Measurements from ENCODE around the gene UBE2F. TPM values are rescaled to one million over a fixed set of nuclear protein-coding genes. Genes with fewer than 3 reads are reported as not detected.

UBE2F gene
- total and polyA plus RNA-seq, 7 donors = 50.7 to 115 (median 67.8) TPM

DNA sequence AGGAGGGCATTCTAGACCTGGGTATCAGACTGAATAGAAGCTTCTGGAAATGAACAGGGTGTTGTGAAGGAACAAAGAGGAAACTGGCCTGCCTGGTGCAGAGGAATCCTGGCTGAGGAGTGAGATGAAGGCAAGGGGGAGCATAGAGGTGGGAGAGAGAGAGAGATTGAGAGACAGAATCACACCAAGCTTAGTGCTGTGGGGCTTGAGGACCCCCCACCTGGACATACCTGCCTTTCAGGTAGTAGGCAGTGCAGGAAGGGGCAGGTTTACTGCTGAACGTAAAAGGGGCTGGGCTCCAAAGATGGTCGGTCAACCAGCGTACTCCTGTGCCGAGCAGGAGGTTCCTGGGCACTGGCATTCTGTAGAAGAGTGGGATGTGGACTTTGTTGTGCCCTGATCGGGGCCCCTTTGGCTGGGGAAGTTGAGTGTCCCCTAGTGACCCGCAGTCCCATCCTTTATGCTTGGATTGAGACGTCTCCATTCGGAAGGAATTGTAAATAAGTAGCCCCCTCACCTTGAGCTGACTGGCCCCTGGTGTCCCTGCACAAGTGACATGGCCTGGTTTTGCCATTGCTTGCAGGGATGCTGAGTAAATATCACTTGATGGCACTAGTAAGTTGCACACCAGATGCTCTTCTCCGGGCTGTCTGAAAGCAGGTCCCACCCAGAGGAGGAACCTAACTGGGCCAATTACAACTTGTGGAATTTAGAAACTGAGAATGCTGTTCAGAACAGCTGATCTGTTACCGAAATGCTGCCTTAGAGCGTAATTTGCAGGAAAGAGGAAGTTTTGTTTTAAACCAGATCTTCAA is 1.4 kb downstream of the UBE2F start:
- Histone ChIP-seq H3K27me3 (no peaks in the 10 kb centered on the region), H3K9me3 (no peaks in the 10 kb centered on the region), H3K27ac (peak overlapping the region; percentile 71 to 82 (median 78)), H3K36me3 (no peaks in the 10 kb centered on the region), H3K4me1 (peaks cover 0 to 45% (median 28%) of the 10 kb centered on the region in 4 donors), H3K4me3 (peak overlapping the region; percentile 55 to 79 (median 72))
- TF ChIP-seq, protein P1, sequence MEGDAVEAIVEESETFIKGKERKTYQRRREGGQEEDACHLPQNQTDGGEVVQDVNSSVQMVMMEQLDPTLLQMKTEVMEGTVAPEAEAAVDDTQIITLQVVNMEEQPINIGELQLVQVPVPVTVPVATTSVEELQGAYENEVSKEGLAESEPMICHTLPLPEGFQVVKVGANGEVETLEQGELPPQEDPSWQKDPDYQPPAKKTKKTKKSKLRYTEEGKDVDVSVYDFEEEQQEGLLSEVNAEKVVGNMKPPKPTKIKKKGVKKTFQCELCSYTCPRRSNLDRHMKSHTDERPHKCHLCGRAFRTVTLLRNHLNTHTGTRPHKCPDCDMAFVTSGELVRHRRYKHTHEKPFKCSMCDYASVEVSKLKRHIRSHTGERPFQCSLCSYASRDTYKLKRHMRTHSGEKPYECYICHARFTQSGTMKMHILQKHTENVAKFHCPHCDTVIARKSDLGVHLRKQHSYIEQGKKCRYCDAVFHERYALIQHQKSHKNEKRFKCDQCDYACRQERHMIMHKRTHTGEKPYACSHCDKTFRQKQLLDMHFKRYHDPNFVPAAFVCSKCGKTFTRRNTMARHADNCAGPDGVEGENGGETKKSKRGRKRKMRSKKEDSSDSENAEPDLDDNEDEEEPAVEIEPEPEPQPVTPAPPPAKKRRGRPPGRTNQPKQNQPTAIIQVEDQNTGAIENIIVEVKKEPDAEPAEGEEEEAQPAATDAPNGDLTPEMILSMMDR (IDR thresholded peaks at IDR 0.05) = no peak
- TF ChIP-seq POLR2AphosphoS5 (IDR thresholded peaks at IDR 0.05) (peak in 2 of 4 donors; percentile 14 to 63), EP300 (IDR thresholded peaks at IDR 0.05) (peak in 1 of 4 donors; percentile 20)
- 32 to 52% methylated on average over 11 of the region's 11 CpGs for WGBS, 2 donors
- DNase-seq = peak; percentile 72
- intact Hi-C loops (cut with DNase I) = loop anchor here (5.0 kb wide), 1 partner anchor 41 kb away; no protein-coding TSS in a partner anchor

- no peak for DNase-seq
- intact Hi-C loops (cut with DNase I) = no loop called here
- H3K27ac ChIP-seq = no peak overlapping the region
- H3K27me3 ChIP-seq = no peaks in the 10 kb centered on the region
- no peaks in the 10 kb centered on the region for H3K9me3 ChIP-seq
- peaks cover 0 to 38% (median 24%) of the 10 kb centered on the region in 4 donors for H3K4me1 ChIP-seq
- no peak for TF ChIP-seq EP300 (IDR thresholded peaks at IDR 0.05)
- TF ChIP-seq POLR2AphosphoS5 (IDR thresholded peaks at IDR 0.05) = no peak
- TF ChIP-seq, protein P1 (IDR thresholded peaks at IDR 0.05) = no peak
- no peak for TF ChIP-seq POLR2A (IDR thresholded peaks at IDR 0.05)
- WGBS, 2 donors = 63 to 66% methylated on average over 4 of the region's 4 CpGs
- H3K4me3 ChIP-seq = no peak overlapping the region
- peaks cover 0 to 18% (median 1%) of the 10 kb centered on the region in 4 donors for H3K36me3 ChIP-seq
Observed at GRCh38 chr2:237971661-237972060, 4.8 kb downstream of the UBE2F start.

GRCh38 chr2:237972211-237972610 is 5.4 kb downstream of the UBE2F start:
- Histone ChIP-seq H3K4me3 (no peak overlapping the region), H3K27me3 (no peaks in the 10 kb centered on the region), H3K27ac (no peak overlapping the region), H3K36me3 (peaks cover 0 to 18% (median 1%) of the 10 kb centered on the region in 4 donors), H3K9me3 (no peaks in the 10 kb centered on the region), H3K4me1 (peaks cover 0 to 38% (median 26%) of the 10 kb centered on the region in 4 donors)
- intact Hi-C loops (cut with DNase I) = no loop called here
- WGBS, 2 donors = 95 to 96% methylated on average over 3 of the region's 3 CpGs
- no peak for TF ChIP-seq EP300 (IDR thresholded peaks at IDR 0.05)
- TF ChIP-seq POLR2AphosphoS5 (IDR thresholded peaks at IDR 0.05) = no peak
- TF ChIP-seq, protein P1 (IDR thresholded peaks at IDR 0.05) = no peak
- TF ChIP-seq POLR2A (IDR thresholded peaks at IDR 0.05) = no peak
- peak; percentile 61 for DNase-seq

GRCh38 chr2:237972936-237973335 is 6.1 kb downstream of the UBE2F start:
- no peak overlapping the region for H3K4me3 ChIP-seq
- WGBS, 2 donors = 91% methylated on average over 10 of the region's 10 CpGs
- no peak overlapping the region for H3K27ac ChIP-seq
- H3K4me1 ChIP-seq = peaks cover 0 to 39% (median 25%) of the 10 kb centered on the region in 4 donors
- peak; percentile 10 for DNase-seq
- no peaks in the 10 kb centered on the region for H3K27me3 ChIP-seq
- H3K36me3 ChIP-seq = peaks cover 0 to 18% (median 1%) of the 10 kb centered on the region in 4 donors
- H3K9me3 ChIP-seq = no peaks in the 10 kb centered on the region
- no peak for TF ChIP-seq POLR2A (IDR thresholded peaks at IDR 0.05)
- TF ChIP-seq POLR2AphosphoS5 (IDR thresholded peaks at IDR 0.05) = no peak
- TF ChIP-seq, protein P1 (IDR thresholded peaks at IDR 0.05) = no peak
- intact Hi-C loops (cut with DNase I) = no loop called here
